Measurements from ENCODE around the gene SLC11A1.

SLC11A1 gene

DNA sequence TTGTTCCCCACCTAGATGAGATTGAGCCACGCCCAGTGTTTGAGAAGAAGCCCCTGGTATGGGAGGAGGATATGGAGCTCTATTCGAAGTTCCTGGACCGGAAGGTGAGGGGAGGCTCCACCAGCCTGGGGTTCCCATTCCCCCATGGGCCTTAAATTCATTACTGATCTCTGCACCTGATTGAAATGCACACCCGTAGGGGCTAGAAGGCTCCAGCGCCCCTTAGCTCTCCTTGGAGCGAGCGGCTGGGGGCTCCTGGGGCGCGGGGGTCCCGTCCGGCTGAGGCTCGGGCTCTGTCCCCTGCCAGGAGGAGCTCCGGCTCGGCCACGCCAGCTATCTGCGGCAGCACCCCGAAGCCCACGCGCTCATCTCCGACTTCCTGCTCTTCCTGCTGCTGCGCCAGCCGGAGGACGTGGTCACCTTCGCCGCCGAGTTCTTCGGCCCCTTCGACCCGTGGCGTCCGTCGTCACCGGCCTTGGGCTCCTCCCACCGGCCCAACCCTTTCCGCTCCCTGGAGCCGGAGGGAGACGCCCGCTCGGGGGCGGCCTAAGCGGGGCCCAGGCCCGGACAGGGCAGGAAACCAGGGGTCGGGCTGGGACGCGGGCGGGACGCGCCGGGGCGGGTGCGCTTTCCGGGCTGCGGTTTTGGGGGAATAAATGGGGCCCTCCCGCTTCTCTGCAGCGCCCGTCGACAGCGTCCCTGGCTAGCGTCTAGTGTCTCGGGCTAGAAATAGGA lies 14.5 kb upstream of the SLC11A1 start:
- FAIRE-seq: no peak

DNA sequence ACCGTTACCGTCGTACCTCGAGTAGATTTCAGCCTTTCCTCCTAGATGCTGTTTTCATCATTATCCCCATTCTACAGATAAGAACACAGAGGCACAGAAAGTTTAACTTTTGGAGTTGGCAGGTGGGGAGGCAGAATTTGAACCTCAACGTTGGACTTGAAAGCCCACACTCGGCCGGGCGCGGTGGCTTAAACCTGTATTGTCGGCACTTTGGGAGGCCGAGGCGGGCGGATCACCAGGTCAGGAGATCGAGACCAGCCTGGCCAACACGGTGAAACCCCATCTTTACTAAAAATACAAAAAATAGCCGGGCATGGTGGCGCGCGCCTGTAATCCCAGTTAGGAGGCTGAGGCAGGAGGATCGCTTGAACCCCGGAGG lies 13.9 kb upstream of the SLC11A1 start:
- FAIRE-seq: no peak

DNA sequence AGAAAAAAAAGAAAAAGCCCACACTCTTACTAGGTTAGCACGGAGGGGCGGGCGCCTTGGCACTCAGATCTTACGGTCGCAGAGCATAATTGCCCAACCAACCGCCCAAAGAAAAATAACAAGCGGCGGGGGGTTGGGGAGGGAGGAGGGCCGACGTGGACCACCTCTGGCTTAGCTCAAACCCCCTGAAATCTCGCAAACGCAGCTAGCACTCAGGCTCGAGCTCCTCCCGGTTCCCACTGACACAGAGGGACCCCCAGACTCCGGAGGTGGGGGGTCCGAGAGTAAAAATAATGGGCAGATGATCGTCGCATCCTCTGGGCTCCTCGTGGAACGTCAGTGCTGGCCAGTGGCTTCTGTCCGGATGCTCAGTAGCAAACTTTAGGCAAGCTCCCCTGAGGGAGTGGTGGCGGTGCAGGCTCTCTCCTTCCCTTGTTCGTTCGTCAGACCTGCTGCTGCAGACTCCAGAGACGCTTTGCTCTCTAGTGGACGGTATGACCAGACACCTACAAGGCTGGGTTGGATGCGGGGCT lies 13.4 kb upstream of the SLC11A1 start:
- FAIRE-seq: no peak

DNA sequence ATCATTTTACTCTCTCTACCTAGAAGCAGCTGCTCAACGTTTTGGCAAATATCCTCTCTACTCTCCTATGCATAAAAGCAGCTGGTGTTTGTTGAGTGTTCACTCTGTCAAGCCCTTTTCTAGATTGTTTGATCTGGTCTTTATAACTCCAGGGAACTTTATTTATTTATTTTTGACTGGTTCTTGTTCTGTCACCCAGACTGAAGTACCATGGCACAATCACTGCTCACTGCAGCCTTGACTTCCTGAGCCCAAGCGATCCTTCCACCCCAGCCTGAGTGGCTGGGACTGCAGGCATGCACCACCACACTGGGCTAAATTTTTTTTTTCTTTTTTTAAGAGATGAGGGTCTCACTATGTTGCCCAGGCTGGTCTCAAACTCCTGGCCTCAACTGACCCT lies 12.7 kb upstream of the SLC11A1 start:
- FAIRE-seq: no peak

DNA sequence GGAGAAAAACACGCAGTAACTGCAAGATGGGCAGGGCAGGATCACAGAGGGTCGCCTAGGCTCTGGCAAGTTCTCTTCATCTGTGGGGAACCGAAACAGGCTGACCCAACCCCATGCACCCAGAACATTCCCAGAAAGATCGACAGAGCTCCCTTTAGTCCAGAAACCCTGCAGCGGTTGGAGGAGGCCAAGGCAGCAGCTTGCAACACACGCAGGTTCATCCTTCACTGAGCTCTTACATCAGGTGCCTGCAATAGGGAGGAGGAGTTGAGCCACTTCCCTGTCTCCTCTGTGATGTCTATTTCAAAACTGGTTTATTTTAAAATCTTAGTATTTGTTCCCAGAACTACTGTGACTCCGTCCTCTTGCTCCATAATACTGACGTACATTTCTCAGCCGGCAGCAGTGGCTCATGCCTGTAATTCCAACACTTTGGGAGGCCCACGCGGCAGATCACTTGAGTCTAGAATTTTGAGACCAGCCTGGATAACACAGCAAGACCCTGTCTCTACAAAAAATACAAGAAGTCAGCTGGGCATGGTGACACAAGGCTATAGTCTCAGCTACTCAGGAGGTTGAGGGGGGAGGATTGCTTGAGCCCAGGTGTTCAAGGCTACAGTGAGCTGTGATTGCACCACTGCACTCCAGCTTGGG lies 11.5 kb upstream of the SLC11A1 start:
- FAIRE-seq: no peak

DNA sequence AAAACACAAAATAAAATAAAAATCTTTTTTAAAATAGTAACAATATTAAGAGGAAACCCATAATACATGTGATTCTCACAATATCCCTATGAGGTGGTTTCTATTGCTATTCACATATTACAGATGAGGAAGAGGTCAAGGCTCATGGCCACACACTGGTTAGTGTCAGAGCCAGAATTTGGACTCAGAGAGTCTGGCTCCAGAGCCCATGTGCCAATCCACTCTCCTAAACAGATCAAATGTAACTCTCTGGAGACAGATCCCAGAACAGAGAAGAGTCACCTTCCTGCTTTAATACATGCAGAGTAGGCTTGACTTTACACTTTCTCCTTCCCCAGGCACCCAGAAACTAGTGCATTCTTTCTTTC lies 10.1 kb upstream of the SLC11A1 start:
- FAIRE-seq: no peak

DNA sequence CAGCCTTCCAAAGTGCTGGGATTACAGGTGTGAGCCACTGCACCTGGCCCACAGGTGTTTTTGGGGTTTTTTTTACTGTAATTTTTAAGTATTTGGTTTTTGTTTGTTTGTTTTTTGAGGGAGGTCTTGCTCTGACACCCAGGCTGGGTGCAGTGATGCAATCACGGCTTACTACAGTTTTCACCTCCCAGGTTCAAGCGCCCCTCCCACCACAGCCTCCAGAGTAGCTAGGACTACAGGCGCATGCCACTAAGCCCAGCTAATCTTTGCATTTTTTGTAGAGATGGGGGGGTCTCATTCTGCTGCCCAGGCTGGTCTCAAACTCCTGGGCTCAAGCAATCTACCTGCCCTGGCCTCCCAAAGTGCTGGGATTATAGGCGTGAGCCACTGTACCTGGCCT lies 7.3 kb upstream of the SLC11A1 start:
- no peak for FAIRE-seq

DNA sequence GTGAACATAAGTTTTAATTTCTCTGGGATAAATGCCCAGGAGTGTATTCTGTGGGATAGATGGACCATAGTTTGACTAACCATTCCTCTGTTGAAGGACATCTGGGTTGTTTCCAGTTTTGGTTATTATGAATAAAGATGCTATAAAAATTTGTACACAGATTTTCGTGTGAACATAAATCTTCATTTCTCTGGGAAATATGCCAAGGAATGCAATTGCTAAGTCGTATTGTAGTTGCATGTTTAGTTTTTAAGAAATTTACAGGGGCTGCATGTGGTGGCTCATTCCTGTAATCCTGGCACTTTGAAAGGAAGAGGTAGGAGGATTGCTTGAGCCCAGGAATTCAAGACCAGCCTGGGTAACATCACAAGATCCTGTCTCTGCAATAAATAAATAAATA lies 6.9 kb upstream of the SLC11A1 start:
- FAIRE-seq: no peak

DNA sequence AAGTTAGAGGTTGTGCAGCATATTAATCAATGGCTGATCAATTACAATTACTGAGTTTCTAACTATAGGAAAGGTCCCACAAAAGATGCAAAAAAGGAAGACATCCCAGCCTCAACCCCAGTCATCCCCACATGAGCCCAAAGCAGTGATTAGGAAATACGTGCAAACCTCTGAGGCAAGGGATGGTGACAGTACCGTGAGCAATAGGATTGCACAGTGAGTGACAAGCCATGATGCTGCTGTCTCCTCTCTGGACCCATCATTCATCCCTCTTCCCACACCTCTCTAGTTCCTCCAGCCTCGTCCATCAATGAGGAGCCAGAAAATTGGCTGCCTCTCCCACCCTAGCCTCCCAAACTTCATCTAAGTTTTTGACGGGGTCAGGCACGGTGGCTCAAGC lies 4.0 kb upstream of the SLC11A1 start:
- FAIRE-seq: no peak

DNA sequence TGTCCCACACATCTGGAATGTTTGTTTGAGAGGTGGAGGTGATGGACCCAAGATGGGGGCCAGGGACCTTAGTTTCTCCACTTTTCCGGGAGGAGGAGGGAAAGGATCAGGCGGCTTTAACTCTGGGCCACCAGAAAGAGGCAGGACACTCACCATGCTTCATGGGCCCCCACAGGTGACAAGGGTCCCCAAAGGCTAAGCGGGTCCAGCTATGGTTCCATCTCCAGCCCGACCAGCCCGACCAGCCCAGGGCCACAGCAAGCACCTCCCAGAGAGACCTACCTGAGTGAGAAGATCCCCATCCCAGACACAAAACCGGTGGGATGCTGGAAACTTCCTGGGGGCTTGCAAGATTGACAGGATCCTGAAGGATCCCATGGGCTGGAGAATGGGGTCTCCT lies 712 bp downstream of the SLC11A1 start:
- no peak for FAIRE-seq

DNA sequence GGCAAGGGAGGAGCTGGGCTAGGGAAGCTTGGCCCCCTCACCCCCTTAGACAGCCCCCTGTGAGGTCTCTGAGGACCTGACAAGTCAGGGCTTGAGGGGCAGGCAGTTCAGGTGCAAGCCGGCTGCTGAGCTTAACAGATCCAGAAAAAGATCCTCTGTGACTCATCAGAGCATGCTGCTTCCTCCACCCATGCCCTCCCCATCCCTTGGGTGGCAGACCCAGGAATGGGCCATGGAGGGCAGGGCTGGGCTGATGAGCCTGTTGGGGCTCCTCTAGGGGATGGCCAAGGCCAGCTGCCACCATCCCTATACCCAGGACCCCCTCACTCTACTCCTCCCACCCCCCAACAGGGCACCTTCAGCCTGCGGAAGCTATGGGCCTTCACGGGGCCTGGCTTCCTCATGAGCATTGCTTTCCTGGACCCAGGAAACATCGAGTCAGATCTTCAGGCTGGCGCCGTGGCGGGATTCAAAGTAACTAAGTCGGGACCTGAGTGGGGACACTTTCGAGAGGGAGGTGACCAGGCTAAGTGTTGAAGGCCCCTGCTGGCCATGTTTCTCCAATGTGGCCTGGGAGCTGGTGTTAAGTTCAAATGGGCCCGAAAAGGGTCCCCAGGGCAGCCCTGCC lies 1.9 kb downstream of the SLC11A1 start:
- no peak for FAIRE-seq

DNA sequence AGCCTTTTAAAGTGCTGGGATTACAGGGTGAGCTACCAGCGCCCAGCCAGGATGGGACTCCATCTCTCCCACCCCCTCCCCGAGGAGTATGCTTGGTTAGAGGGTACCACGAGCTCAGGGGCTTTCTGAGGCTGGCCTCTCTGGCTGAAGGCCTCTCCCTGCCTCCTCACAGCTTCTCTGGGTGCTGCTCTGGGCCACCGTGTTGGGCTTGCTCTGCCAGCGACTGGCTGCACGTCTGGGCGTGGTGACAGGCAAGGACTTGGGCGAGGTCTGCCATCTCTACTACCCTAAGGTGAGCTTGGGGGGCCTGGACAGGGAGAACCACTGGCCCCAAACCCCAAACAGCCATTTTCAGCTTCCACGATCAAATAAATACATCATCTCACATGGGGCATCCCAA lies 2.9 kb downstream of the SLC11A1 start:
- no peak for FAIRE-seq

DNA sequence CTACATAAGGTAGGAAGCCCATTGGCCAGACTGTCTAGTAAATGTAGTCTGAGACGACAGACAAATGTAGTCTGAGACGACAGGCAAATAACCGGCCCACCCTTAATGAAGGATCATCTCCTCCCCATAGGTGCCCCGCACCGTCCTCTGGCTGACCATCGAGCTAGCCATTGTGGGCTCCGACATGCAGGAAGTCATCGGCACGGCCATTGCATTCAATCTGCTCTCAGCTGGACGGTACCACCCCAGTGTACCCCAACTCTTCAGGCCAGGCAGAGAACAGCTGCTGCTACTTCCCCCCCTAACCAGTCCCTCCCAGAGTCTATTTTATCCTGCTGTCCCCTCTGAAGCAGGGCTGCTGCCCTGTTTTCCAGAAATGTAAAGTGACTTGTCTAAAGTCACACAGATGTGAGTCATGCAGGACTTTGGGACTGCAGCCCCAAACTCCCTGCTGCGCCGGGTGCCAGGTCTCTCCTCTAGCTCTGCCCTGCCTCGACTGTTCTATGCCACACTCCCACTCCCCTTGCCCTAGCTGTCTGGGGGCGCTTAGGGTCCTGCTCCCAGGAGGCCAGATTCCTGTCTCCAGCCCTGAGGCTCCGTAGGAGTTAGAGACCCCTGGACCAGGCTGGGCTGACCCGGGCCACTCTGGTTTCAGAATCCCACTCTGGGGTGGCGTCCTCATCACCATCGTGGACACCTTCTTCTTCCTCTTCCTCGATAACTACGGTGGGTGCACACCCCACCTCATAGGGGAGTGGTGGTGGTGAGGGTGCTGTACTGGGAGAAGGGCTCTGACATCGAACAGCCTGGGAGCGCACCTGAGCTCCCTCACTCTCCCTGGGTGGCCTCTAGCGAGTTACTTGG lies 4.7 kb downstream of the SLC11A1 start:
- FAIRE-seq: no peak

DNA sequence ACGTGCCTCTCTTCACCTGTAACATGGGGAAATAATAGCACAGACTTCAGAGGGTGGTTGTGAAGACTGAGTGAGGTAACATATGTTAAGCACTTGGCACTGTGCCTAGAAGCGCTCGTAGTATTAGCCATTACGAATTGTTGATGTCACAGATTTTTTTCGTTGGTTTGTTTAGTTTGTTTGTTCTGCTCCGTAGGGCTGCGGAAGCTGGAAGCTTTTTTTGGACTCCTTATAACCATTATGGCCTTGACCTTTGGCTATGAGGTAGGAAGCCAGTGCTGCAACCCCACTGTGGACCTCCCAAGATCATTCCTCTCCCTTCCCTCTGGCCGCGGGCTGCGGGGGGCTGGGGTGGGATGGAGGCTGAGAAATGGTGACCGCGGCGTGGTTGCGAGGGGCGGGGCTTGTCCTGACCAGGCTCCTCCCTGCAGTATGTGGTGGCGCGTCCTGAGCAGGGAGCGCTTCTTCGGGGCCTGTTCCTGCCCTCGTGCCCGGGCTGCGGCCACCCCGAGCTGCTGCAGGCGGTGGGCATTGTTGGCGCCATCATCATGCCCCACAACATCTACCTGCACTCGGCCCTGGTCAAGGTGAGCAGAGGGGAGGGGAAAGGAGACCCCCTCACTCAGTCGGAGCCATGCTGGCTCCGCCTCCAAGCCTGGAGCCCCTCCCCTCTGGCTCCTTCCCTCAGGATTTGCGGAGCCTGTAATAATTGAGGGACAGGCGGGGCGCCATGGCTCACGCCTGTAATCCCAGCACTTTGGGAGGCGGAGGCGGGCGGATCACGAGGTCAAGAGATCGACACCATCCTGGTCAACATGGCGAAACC lies 5.5 kb downstream of the SLC11A1 start:
- peak; percentile 78 for FAIRE-seq

DNA sequence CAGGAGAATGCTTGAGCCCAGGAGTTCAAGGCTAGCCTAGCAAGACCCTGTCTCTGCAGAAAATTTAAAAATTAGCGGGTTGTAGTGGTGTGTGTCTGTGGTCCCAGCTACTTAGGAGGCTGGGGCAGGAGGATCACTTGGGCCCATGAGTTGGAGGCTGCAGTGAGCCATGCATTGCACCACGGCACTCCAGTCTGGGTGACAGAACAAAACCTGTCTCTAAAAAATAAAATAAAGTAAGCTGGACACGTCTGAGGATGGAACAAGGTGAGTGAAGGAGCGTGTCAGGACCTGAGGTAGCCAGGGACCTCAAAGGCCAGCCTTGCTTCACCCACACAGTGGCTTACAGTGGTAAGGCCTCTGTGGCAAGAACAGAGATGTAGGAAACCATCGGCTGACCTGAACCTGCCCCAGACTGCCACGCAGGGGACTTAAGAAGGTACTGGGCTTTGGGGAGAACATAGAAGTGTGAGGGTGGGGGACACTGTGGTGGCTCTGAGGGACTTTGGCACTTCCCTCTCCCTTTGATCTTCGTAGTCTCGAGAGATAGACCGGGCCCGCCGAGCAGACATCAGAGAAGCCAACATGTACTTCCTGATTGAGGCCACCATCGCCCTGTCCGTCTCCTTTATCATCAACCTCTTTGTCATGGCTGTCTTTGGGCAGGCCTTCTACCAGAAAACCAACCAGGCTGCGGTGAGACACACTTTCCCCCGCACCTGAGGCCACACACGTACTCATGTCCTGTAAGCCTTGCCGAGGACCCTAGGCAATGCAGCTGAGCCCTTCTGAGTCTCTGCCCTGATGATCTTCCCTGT lies 7.5 kb downstream of the SLC11A1 start:
- no peak for FAIRE-seq

DNA sequence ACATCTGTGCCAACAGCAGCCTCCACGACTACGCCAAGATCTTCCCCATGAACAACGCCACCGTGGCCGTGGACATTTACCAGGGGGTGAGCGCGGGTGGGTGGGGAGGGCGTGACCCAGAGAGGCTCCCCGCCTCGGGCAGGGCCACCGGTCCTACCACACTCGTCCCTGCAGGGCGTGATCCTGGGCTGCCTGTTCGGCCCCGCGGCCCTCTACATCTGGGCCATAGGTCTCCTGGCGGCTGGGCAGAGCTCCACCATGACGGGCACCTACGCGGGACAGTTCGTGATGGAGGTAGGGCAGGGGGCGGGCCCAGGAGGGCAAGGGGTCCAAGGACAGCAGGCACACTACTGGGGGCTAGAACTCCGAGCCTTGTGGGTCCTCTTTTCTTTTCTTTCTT lies 9.1 kb downstream of the SLC11A1 start:
- no peak for FAIRE-seq

DNA sequence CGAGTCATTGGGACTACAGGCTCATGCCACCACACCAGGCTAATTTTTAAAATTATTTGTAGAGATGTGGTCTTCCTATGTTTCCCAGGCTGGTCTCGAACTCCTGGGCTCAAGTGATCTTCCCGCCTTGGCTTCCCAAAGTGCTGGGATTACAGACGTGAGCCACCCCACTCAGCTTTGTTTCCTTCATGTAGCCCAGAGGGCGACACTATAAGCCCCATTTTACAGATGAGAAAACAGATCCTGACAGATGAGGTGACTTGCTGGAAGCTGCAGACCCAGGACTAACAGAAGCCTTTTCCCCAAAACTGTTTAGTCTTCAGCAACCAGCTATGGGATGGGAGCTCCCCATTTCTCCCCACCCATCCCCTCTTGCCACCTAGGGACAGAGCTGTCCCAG lies 10.4 kb downstream of the SLC11A1 start:
- no peak for FAIRE-seq

DNA sequence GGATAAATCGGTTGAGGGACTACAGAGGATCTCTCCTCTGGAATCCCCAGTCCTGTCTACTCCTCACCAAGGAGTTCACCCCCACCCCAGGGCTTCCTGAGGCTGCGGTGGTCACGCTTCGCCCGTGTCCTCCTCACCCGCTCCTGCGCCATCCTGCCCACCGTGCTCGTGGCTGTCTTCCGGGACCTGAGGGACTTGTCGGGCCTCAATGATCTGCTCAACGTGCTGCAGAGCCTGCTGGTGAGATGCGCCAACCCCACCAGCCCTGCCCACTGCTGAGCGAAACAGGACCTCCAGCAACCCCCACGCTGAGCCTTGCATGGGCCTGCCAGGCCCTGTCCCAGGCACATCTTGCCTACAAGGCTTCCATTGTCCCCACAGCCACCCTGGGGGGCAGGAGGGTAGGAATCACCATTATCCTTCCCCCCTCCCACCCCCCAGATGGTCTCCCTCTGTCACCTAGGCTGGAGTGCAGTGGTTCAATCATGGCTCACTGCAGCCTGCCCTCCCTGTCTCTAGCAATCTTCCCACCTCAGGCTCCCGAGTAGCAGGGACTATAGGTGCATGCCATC lies 10.9 kb downstream of the SLC11A1 start:
- FAIRE-seq: no peak

DNA sequence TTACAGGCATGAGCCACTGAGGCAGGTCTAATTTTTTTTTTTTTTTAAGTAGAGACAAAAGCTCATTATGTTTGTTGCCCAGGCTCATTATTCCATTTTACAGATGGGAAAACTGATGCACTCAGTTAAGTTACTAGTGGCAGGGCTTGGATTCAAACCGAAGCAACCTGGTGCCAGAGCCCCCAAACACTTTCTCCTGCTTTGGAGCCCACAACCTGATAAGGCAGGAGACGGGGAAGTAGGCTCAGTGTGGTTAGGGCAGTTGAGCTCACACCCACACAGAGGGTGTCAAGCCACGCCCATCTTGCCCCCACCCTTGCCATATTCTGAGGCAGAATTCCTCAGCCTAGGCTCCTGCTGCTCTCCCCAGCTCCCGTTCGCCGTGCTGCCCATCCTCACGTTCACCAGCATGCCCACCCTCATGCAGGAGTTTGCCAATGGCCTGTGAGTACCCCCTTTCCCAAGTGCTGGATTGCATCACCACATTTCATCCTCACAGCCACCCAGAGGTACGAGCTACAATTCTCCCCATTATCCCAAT lies 11.7 kb downstream of the SLC11A1 start:
- no peak for FAIRE-seq

DNA sequence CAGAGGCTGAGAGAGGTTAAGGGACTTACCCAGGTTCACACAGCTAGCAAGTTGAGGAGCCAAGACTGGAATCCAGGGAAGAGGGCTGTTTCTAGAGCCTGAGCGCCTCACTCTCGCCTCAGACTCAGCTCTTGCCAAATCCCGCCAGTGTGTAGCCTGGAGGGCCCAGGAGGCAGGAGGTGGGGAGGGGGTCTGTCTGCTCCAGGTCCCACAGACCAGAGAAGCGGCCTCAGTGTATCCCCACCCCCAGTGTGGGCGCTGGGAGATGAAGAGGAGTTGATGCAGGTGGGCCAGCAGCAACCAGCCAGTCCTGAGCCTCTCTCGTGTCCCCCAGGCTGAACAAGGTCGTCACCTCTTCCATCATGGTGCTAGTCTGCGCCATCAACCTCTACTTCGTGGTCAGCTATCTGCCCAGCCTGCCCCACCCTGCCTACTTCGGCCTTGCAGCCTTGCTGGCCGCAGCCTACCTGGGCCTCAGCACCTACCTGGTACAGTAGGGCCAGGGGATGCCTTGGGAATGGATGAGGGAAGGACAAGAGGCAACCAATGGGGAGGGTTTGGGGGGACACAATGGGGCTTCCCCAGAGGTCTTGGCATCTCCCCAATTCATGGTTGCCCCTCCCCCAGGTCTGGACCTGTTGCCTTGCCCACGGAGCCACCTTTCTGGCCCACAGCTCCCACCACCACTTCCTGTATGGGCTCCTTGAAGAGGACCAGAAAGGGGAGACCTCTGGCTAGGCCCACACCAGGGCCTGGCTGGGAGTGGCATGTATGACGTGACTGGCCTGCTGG lies 12.4 kb downstream of the SLC11A1 start:
- FAIRE-seq: no peak

Measured in islet of Langerhans (tissue), 1 donor.